Adrenal gland (tissue), 12 donors: ENCODE measurements around the gene RBM15B. TPM values are rescaled to one million over a fixed set of nuclear protein-coding genes. Genes with fewer than 3 reads are reported as not detected.
A peak's percentile ranks its signal among the peaks of the same experiment; 100 is the strongest.

ENCODE experiments used
- DNase-seq, 7 donors: peaks; one replicate each; pipeline ENCODE4 v3.0.0-alpha.2; 2019 to 2020
- H3K27ac ChIP-seq, 5 donors: fragments of 200-600 bp; sonication (generic) in 4 of 5; 1 replicate in 3 of 5; 2 replicates in 2 of 5; pipeline versions ENCODE4 v1.5.1 to v1.8.0; 2016 to 2020; ENCODE audit warnings: mild to moderate bottlenecking in 1 of 5
- H3K27me3 ChIP-seq: fragments of 200-600 bp; 2 replicates; pipeline ENCODE4 v1.8.0; 2021
- H3K36me3 ChIP-seq, 2 donors: fragments of 200-600 bp; replicated peaks in 1 of 2; 1 replicate in 1 of 2; 2 replicates in 1 of 2; pipeline versions ENCODE4 v1.5.1 to v1.8.0; 2018 to 2022
- H3K4me1 ChIP-seq, 2 donors: fragments of 200-600 bp; replicated peaks in 1 of 2; 1 replicate in 1 of 2; 2 replicates in 1 of 2; pipeline versions ENCODE4 v1.5.1 to v1.8.0; 2018 to 2021
- H3K4me3 ChIP-seq, 4 donors: fragments of 200-600 bp; sonication (generic) in 3 of 4; one replicate each; pipeline ENCODE4 v1.5.1; 2016 to 2018
- H3K9me3 ChIP-seq, 3 donors: fragments of 200-600 bp; sonication (generic) in 1 of 3; replicated peaks in 1 of 3; 1 replicate in 2 of 3; 2 replicates in 1 of 3; pipeline versions ENCODE4 v1.5.1 to v1.8.0; 2016 to 2021
- POLR2A ChIP-seq, 2 donors: fragments of 450-650 bp; IDR thresholded peaks; one replicate each; pipeline ENCODE4 v1.6.1; 2017; ENCODE audit warnings: antibody characterized with exemption in 2 of 2, mild to moderate bottlenecking in 2 of 2, moderate library complexity in 1 of 2
- WGBS, 4 donors: extraction: QIAGEN DNeasy Blood & Tissue Kit in 2 of 4; methylation state at CpG; one replicate each; pipeline versions ENCODE4 v1.1.5 to v1.1.7; 2013 to 2017; 5-methylcytosine and 5-hydroxymethylcytosine counted together
- intact Hi-C, 2 donors: fragments of 100-400 bp; cut with DNase I; formaldehyde crosslinking; loops; one replicate each; pipeline versions ENCODE4 v1.14.1 to v1.15.0; 2022 to 2023
- polyA plus RNA-seq, 3 donors: library from polyadenylated mRNA; stranded (reverse); fragments of 200-250 nt in 2 of 3; fragments of 350-450 nt in 1 of 3; fragmentation: Illumina TruSeq in 1 of 3; extraction: RNeasy Lipid Tissue Mini Kit (QIAGEN cat#74804) in 1 of 3; gene quantifications; one replicate each; pipeline ENCODE4 v1.2.3, GENCODE V29; 2013 to 2014
- total RNA-seq, 9 donors: library from RNA; depleted of rRNA in 4 of 9; stranded (reverse); fragments of >200 nt in 4 of 9; fragments of 120-200 nt in 1 of 9; fragmentation: NEBNext Ultra II Directional in 1 of 9; extraction: Animal tissue kit (Norgen Biotek cat#: 25700) in 1 of 9; gene quantifications; one replicate each; pipeline versions ENCODE4 v1.1.0 to v1.2.4, GENCODE V29; 2013 to 2023
- TF ChIP-seq, protein P1 (sequence below), 6 experiments: fragments of 450-650 bp in 4 of 6; fragments of 200-600 bp in 2 of 6; sonication (generic) in 1 of 6; IDR thresholded peaks; 1 replicate in 5 of 6; 2 replicates in 1 of 6; pipeline versions ENCODE4 v1.5.1 to v1.8.0; 2016 to 2021; ENCODE audit warnings: antibody characterized with exemption in 6 of 6, mild to moderate bottlenecking in 2 of 6, moderate library complexity in 1 of 6
- donor health status: healthy with polysubstance abuse.
- donor health status: Bipolar disorder and iron deficiency.
- donor health status: DM: yes; HTN: yes; CAD: no.
- donor health status: DM: no; HTN: no; CAD: no.
- donor health status: DM: no; HTN: no; CAD: no.
- donor health status: DM: yes; HTN: yes; CAD: no.

Gene RBM15B
- total and polyA plus RNA-seq, 12 donors: 8.0 to 36.6 (median 24.4) TPM

DNA sequence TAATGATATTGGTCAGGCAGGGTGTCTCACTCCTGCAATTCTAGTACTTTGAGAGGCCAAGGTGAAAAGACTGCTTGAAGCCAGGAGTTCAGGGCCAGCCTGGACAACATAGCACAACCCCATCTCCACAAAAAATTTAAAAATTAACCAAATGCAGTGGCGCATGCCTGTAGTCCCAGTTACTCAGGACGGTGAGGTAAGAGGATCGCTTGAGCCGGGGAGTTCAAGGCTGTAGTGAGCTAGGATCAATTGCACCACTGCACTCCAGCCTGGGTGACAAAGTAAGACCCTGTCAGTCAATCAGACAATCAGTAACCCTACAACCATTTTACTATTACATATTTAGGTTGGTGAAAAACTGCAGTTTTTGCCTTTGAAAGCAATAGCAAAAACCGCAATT is 43.0 kb downstream of the RBM15B start:
- intact Hi-C loops: loop anchor here in 1 of 2 donors (5.0 kb wide), 1 partner anchor 47 kb away; the partner anchor contains the start of gene MANF

DNA sequence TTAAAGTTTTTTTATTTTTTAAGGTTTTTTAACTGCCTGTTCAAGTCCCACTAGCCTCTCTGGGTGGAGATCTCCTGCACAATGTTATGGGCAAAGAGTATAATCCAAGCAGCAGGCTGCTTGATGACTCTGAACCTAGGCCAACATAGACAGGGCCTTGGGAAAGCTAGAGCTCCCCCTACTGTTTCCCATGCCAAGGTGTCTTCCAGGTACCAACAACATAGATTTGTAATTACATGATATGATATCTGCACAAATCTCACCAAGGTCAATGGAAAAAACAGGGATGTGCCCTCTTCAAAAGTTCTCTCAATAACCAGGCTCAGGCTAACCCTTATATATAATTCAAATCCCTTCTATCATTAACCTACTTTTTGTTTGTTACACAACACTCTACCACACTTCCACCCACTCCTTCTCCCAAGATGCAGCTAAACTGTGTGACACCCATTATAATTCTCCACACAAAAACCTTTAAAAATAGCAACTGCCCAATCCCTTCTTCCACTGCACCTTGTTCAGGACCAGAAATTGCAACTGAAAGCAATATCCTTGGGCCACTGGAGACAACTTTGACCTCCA is 43.8 kb downstream of the RBM15B start:
- no peak for TF ChIP-seq POLR2A (IDR thresholded peaks at IDR 0.05)
- TF ChIP-seq, protein P1, sequence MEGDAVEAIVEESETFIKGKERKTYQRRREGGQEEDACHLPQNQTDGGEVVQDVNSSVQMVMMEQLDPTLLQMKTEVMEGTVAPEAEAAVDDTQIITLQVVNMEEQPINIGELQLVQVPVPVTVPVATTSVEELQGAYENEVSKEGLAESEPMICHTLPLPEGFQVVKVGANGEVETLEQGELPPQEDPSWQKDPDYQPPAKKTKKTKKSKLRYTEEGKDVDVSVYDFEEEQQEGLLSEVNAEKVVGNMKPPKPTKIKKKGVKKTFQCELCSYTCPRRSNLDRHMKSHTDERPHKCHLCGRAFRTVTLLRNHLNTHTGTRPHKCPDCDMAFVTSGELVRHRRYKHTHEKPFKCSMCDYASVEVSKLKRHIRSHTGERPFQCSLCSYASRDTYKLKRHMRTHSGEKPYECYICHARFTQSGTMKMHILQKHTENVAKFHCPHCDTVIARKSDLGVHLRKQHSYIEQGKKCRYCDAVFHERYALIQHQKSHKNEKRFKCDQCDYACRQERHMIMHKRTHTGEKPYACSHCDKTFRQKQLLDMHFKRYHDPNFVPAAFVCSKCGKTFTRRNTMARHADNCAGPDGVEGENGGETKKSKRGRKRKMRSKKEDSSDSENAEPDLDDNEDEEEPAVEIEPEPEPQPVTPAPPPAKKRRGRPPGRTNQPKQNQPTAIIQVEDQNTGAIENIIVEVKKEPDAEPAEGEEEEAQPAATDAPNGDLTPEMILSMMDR (IDR thresholded peaks at IDR 0.05): peak; percentile 49 to 67 (median 56)
- Histone ChIP-seq H3K27me3 (no peaks in the 10 kb centered on the region), H3K27ac (no peak overlapping the region), H3K36me3 (peaks cover 0 to 31% of the 10 kb centered on the region in 2 donors), H3K4me1 (peaks cover 0 to 8% of the 10 kb centered on the region in 2 donors), H3K9me3 (no peaks in the 10 kb centered on the region), H3K4me3 (no peak overlapping the region)
- intact Hi-C loops: loop anchor here in 1 of 2 donors (5.0 kb wide), 1 partner anchor 48 kb away; the partner anchor contains the start of gene MANF
- DNase-seq: peak; percentile 37 to 76 (median 53)

More for the DNA sequence above, 43.0 kb downstream of the RBM15B start:
- Histone ChIP-seq H3K36me3 (peaks cover 0 to 34% of the 10 kb centered on the region in 2 donors), H3K27me3 (no peaks in the 10 kb centered on the region), H3K4me1 (peaks cover 0 to 8% of the 10 kb centered on the region in 2 donors), H3K4me3 (no peak overlapping the region), H3K27ac (no peak overlapping the region), H3K9me3 (no peaks in the 10 kb centered on the region)
- TF ChIP-seq, protein P1 (IDR thresholded peaks at IDR 0.05): no peak
- no peak for TF ChIP-seq POLR2A (IDR thresholded peaks at IDR 0.05)
- WGBS, 4 donors: 71 to 79% (median 74%) methylated on average over 5 of the region's 5 CpGs
- DNase-seq: peak in 1 of 7 donors; percentile 13

DNA sequence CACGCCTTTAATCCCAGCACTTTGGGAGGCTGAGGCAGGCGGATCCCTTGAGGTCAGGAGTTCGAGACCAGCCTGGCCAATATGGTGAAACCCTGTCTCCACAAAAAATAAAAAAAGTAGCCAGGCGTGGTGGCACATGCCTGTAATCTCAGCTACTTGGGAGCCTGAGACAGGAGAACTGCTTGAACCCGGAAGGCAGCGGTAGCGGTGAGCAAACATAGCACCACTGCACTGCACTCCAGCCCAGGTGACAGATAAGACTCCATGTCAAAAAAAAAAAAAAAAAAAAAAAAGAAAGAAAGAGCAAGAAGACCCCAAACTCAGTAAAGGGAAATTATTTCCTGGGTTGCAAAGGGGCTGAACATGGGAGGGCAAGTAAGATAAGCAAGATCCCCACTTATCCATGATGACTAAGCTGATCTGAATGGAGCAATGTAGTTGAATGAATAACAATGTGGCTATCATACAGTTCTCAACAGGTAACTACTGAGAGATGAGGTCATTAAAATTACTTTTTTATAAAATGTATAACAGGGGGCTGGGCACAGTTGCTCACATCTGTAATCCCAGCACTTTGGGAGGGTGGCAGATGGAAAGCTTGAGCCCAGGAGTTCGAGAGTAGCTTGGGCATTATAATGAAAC is 46.0 kb downstream of the RBM15B start:
- no peak overlapping the region for H3K4me3 ChIP-seq
- TF ChIP-seq, protein P1 (IDR thresholded peaks at IDR 0.05): no peak
- no peak overlapping the region for H3K27ac ChIP-seq
- H3K27me3 ChIP-seq: no peaks in the 10 kb centered on the region
- intact Hi-C loops: no loop called here
- peaks cover 0 to 8% of the 10 kb centered on the region in 2 donors for H3K4me1 ChIP-seq
- DNase-seq: no peak
- WGBS, 4 donors: 85 to 99% (median 94%) methylated on average over 8 of the region's 8 CpGs
- H3K9me3 ChIP-seq: no peaks in the 10 kb centered on the region
- H3K36me3 ChIP-seq: peaks cover 0 to 42% of the 10 kb centered on the region in 2 donors

DNA sequence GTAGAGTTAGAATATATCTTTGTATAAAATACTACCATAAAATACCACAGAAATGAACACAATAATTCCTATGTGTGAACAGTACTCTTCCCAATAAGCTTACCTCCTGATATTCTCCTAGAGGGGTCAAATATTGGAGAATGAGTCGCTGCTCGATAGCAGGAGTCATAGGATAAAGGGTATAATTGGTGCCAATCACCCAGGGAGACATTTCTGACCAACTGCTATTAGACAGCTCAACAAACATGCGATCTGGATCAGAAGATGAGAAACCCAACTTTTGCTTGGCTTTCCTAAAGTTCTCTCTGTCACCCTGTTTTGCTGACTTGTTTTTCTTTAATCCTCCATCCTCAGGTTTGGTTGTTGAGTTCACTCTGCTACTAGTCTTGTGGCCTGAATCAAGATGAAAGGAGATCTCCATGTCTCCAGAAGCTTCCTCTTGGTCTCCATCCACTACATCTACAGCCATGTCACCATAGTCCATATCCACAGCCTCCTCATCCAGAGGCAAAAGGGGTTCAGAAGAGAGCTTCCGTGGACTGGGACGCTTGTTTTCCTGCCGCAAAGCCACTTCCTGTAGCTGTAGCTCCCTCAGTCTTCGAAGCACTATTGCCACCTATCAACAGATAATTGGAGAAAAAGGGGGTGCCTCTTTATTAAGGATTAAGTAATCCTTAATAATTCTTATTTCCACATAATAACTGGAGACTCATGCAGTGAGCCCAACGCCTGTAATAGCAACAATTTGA is 50.4 kb downstream of the RBM15B start:
- H3K4me1 ChIP-seq: no peaks in the 10 kb centered on the region
- no peaks in the 10 kb centered on the region for H3K27me3 ChIP-seq
- no peaks in the 10 kb centered on the region for H3K9me3 ChIP-seq
- intact Hi-C loops: no loop called here
- H3K36me3 ChIP-seq: peaks cover 0 to 37% of the 10 kb centered on the region in 2 donors
- TF ChIP-seq, protein P1 (IDR thresholded peaks at IDR 0.05): no peak
- TF ChIP-seq POLR2A (IDR thresholded peaks at IDR 0.05): no peak
- 91 to 98% (median 92%) methylated on average over 8 of the region's 8 CpGs for WGBS, 4 donors
- no peak overlapping the region for H3K27ac ChIP-seq
- H3K4me3 ChIP-seq: no peak overlapping the region
- DNase-seq: no peak
